Measurements from ENCODE around the gene TRPM3.

The TRPM3 gene

GRCh38 chr9:70593241-70593640 lies 528.2 kb downstream of the TRPM3 start:
- Mint-ChIP-seq H3K27ac (ENCODE audit: low read depth) (no peak overlapping the region), H3K9me3 (no peaks in the 10 kb centered on the region), H3K27me3 (no peaks in the 10 kb centered on the region), H3K4me1 (no peaks in the 10 kb centered on the region), H3K36me3 (ENCODE audit: insufficient read depth) (no peaks in the 10 kb centered on the region), H3K4me3 (no peak overlapping the region)
- DNase-seq (ENCODE audit: low spot score in 2 of 2) (no peak), ATAC-seq (replicated peaks; ENCODE audit: extremely low read depth, poor library complexity, severe bottlenecking) (no peak)

DNA sequence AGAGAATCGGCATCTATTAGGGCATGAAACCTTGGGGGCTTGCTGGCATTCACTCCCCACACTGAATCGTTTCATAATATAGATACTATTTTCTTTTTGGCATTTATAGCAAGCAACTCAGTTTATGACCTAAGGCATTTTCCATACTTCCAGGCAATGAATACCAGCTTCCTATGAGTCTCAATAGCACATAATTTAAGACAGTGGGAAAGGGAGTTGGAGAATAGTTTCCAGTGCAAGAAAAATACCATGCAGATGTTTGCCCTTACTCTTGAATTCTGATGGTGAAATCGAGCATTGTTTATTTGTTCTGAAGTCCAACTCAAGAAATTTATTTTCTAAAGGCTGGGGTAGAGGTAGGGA lies 531.1 kb downstream of the TRPM3 start:
- Mint-ChIP-seq H3K4me1 (no peaks in the 10 kb centered on the region), H3K4me3 (no peak overlapping the region), H3K27ac (ENCODE audit: low read depth) (no peak overlapping the region), H3K36me3 (ENCODE audit: insufficient read depth) (no peaks in the 10 kb centered on the region), H3K9me3 (no peaks in the 10 kb centered on the region), H3K27me3 (no peaks in the 10 kb centered on the region)
- no peak for DNase-seq (ENCODE audit: low spot score in 2 of 2)
- ATAC-seq (replicated peaks; ENCODE audit: extremely low read depth, poor library complexity, severe bottlenecking): no peak

- H3K9me3 Mint-ChIP-seq: no peaks in the 10 kb centered on the region
- H3K4me1 Mint-ChIP-seq: no peaks in the 10 kb centered on the region
- no peak for ATAC-seq (replicated peaks; ENCODE audit: extremely low read depth, poor library complexity, severe bottlenecking)
- H3K4me3 Mint-ChIP-seq: no peak overlapping the region
- H3K27me3 Mint-ChIP-seq: no peaks in the 10 kb centered on the region
- no peak for DNase-seq (ENCODE audit: low spot score in 2 of 2)
- no peak overlapping the region for H3K27ac Mint-ChIP-seq (ENCODE audit: low read depth)
- no peaks in the 10 kb centered on the region for H3K36me3 Mint-ChIP-seq (ENCODE audit: insufficient read depth)
Measured at GRCh38 chr9:70589571-70590314, 531.7 kb downstream of the TRPM3 start.

DNA sequence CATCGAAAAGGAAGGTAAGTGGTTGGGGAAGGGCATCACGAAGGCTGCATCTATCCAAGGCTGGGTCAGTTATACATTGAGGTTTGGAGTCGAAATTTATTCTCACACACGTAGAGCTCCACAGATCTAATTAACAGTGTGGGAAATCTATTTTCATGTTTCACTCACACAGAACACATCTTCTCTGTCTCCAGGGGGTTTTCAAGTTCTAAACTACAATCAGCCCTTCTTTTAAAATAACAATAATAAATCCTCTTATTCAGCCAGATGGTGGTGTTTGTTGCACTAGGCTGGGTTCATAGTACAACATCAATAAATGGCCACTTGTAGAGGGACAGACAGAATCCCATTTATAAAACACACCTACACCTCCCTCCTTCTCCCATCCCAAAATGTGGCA lies 532.4 kb downstream of the TRPM3 start:
- H3K27me3 Mint-ChIP-seq: no peaks in the 10 kb centered on the region
- H3K9me3 Mint-ChIP-seq: no peaks in the 10 kb centered on the region
- H3K27ac Mint-ChIP-seq (ENCODE audit: low read depth): no peak overlapping the region
- ATAC-seq (replicated peaks; ENCODE audit: extremely low read depth, poor library complexity, severe bottlenecking): no peak
- no peaks in the 10 kb centered on the region for H3K4me1 Mint-ChIP-seq
- no peak overlapping the region for H3K4me3 Mint-ChIP-seq
- no peaks in the 10 kb centered on the region for H3K36me3 Mint-ChIP-seq (ENCODE audit: insufficient read depth)
- no peak for DNase-seq (ENCODE audit: low spot score in 2 of 2)

- H3K27me3 Mint-ChIP-seq: no peaks in the 10 kb centered on the region
- no peaks in the 10 kb centered on the region for H3K9me3 Mint-ChIP-seq
- DNase-seq (ENCODE audit: low spot score in 2 of 2) (no peak), ATAC-seq (replicated peaks; ENCODE audit: extremely low read depth, poor library complexity, severe bottlenecking) (no peak)
- H3K4me3 Mint-ChIP-seq: no peak overlapping the region
- H3K36me3 Mint-ChIP-seq (ENCODE audit: insufficient read depth): no peaks in the 10 kb centered on the region
- no peaks in the 10 kb centered on the region for H3K4me1 Mint-ChIP-seq
- H3K27ac Mint-ChIP-seq (ENCODE audit: low read depth): no peak overlapping the region
Measured at GRCh38 chr9:70588381-70588780, 533.0 kb downstream of the TRPM3 start.

- no peaks in the 10 kb centered on the region for H3K9me3 Mint-ChIP-seq
- DNase-seq (ENCODE audit: low spot score in 2 of 2): no peak
- no peak for ATAC-seq (replicated peaks; ENCODE audit: extremely low read depth, poor library complexity, severe bottlenecking)
- H3K4me3 Mint-ChIP-seq: no peak overlapping the region
- no peaks in the 10 kb centered on the region for H3K36me3 Mint-ChIP-seq (ENCODE audit: insufficient read depth)
- no peak overlapping the region for H3K27ac Mint-ChIP-seq (ENCODE audit: low read depth)
- no peaks in the 10 kb centered on the region for H3K27me3 Mint-ChIP-seq
- no peaks in the 10 kb centered on the region for H3K4me1 Mint-ChIP-seq
Measured at GRCh38 chr9:70587201-70587600, 534.2 kb downstream of the TRPM3 start.

DNA sequence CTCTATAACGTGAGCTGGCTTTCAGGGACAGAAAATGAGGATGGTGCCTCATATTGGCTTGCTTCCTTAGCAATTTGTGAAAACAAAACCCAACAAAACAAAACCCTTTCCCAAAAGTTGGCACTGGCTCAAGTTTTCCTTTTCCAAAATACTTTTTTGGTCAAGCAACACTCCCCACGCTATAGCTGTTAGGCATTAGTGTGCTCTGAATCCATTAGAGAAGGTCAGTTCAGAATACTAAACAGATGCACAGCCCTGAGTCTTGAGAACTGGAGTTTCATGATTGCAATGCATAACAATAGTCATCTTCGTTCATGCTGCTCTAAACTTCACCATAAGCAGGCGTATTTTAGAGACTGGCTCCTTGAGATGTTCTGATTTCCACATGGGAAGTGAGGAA lies 534.9 kb downstream of the TRPM3 start:
- H3K9me3 Mint-ChIP-seq: no peaks in the 10 kb centered on the region
- ATAC-seq (replicated peaks; ENCODE audit: extremely low read depth, poor library complexity, severe bottlenecking): no peak
- H3K4me3 Mint-ChIP-seq: no peak overlapping the region
- no peaks in the 10 kb centered on the region for H3K27me3 Mint-ChIP-seq
- H3K36me3 Mint-ChIP-seq (ENCODE audit: insufficient read depth): no peaks in the 10 kb centered on the region
- no peak for DNase-seq (ENCODE audit: low spot score in 2 of 2)
- no peaks in the 10 kb centered on the region for H3K4me1 Mint-ChIP-seq
- no peak overlapping the region for H3K27ac Mint-ChIP-seq (ENCODE audit: low read depth)

- no peak overlapping the region for H3K4me3 Mint-ChIP-seq
- DNase-seq (ENCODE audit: low spot score in 2 of 2) (no peak), ATAC-seq (replicated peaks; ENCODE audit: extremely low read depth, poor library complexity, severe bottlenecking) (no peak)
- H3K36me3 Mint-ChIP-seq (ENCODE audit: insufficient read depth): no peaks in the 10 kb centered on the region
- H3K27ac Mint-ChIP-seq (ENCODE audit: low read depth): no peak overlapping the region
- H3K4me1 Mint-ChIP-seq: no peaks in the 10 kb centered on the region
- no peaks in the 10 kb centered on the region for H3K27me3 Mint-ChIP-seq
- no peaks in the 10 kb centered on the region for H3K9me3 Mint-ChIP-seq
Measured at GRCh38 chr9:70581955-70582350, 539.5 kb downstream of the TRPM3 start.

DNA sequence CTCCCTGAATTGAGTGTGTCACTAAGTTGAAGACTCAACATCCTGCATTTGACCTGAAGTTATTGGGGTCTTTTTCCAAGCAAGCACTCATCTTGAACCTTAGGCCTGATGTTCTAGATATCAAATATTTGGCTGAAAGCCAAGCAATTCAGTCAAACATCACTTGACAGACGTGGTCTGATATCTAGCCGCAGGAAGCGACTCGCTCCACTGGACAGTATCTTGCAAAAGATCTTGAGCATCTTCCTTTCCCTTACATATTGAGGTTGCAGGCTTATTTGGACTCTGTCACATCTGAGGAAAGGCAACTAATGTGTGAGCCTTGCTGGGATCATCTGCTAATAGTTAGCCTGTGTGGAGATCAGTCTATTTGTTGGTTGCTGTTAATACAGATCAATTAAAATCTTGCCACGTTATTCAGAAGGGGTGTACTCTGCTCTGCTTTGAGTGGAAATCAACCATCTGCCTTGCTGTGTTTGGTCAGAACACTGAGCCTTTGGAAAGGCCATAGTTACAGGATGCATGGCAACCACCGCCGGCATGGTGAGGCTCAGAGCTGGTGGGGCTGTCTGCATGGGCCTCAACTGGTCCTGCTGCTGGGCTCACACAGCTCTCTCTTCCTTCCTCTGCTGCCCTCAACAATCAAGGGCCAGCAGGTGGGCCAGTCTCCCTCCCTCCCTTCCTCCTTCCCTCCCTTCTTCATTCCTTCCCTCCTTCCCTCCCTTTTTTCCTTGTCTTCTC lies 540.0 kb downstream of the TRPM3 start:
- Mint-ChIP-seq H3K27me3 (no peaks in the 10 kb centered on the region), H3K4me1 (no peaks in the 10 kb centered on the region), H3K4me3 (no peak overlapping the region), H3K9me3 (no peaks in the 10 kb centered on the region), H3K27ac (ENCODE audit: low read depth) (no peak overlapping the region), H3K36me3 (ENCODE audit: insufficient read depth) (no peaks in the 10 kb centered on the region)
- DNase-seq (ENCODE audit: low spot score in 2 of 2) (no peak), ATAC-seq (replicated peaks; ENCODE audit: extremely low read depth, poor library complexity, severe bottlenecking) (no peak)

- Mint-ChIP-seq H3K9me3 (no peaks in the 10 kb centered on the region), H3K27ac (ENCODE audit: low read depth) (no peak overlapping the region), H3K4me3 (no peak overlapping the region), H3K36me3 (ENCODE audit: insufficient read depth) (no peaks in the 10 kb centered on the region), H3K27me3 (no peaks in the 10 kb centered on the region), H3K4me1 (no peaks in the 10 kb centered on the region)
- no peak for DNase-seq (ENCODE audit: low spot score in 2 of 2)
- ATAC-seq (replicated peaks; ENCODE audit: extremely low read depth, poor library complexity, severe bottlenecking): no peak
Measured at GRCh38 chr9:70580606-70581195, 540.7 kb downstream of the TRPM3 start.

GRCh38 chr9:70579686-70580085 lies 541.7 kb downstream of the TRPM3 start:
- no peak overlapping the region for H3K4me3 Mint-ChIP-seq
- H3K27ac Mint-ChIP-seq (ENCODE audit: low read depth): no peak overlapping the region
- H3K36me3 Mint-ChIP-seq (ENCODE audit: insufficient read depth): no peaks in the 10 kb centered on the region
- ATAC-seq (replicated peaks; ENCODE audit: extremely low read depth, poor library complexity, severe bottlenecking) (no peak), DNase-seq (ENCODE audit: low spot score in 2 of 2) (no peak)
- H3K27me3 Mint-ChIP-seq: no peaks in the 10 kb centered on the region
- H3K4me1 Mint-ChIP-seq: no peaks in the 10 kb centered on the region
- H3K9me3 Mint-ChIP-seq: no peaks in the 10 kb centered on the region

DNA sequence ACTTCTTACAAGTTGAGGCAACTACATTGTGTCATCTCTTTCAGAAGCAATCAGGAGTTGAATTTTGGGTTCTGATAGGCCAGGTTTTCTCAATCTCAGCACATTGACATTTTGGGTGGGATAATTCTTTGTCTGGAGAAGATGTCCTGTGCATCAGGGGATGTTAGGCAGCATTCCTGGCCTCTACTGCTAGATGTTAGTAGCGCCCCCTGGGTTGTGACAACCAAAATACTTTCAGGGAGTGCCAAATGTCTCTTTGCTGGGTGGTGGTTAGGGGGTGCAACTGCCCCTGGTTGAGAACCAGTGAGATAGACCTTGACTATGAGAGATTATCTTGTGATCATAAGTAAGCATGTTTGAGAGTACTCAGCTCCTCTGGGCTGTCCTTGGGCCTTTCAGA lies 542.7 kb downstream of the TRPM3 start:
- no peak overlapping the region for H3K4me3 Mint-ChIP-seq
- no peak overlapping the region for H3K27ac Mint-ChIP-seq (ENCODE audit: low read depth)
- DNase-seq (ENCODE audit: low spot score in 2 of 2) (no peak), ATAC-seq (replicated peaks; ENCODE audit: extremely low read depth, poor library complexity, severe bottlenecking) (no peak)
- no peaks in the 10 kb centered on the region for H3K27me3 Mint-ChIP-seq
- H3K9me3 Mint-ChIP-seq: no peaks in the 10 kb centered on the region
- no peaks in the 10 kb centered on the region for H3K4me1 Mint-ChIP-seq
- no peaks in the 10 kb centered on the region for H3K36me3 Mint-ChIP-seq (ENCODE audit: insufficient read depth)

GRCh38 chr9:70577671-70578070 lies 543.8 kb downstream of the TRPM3 start:
- Mint-ChIP-seq H3K9me3 (no peaks in the 10 kb centered on the region), H3K4me3 (no peak overlapping the region), H3K27me3 (no peaks in the 10 kb centered on the region), H3K27ac (ENCODE audit: low read depth) (no peak overlapping the region), H3K4me1 (no peaks in the 10 kb centered on the region), H3K36me3 (ENCODE audit: insufficient read depth) (no peaks in the 10 kb centered on the region)
- ATAC-seq (replicated peaks; ENCODE audit: extremely low read depth, poor library complexity, severe bottlenecking): no peak
- no peak for DNase-seq (ENCODE audit: low spot score in 2 of 2)
